22Rv1 (cell line): ENCODE data around the gene SNF8.

ENCODE experiments used
- CTCF ChIP-seq: fragments of 450-650 bp; IDR thresholded peaks from 2 replicates; pipeline ENCODE4 v1.5.1; 2017; ENCODE audit warnings: mild to moderate bottlenecking
- ZFX ChIP-seq: fragments of 450-650 bp; IDR thresholded peaks from 2 replicates; pipeline ENCODE4 v1.6.1; 2017; ENCODE audit warnings: antibody characterized with exemption, borderline replicate concordance

- TF ChIP-seq CTCF (no peak), ZFX (no peak)
Measured at GRCh38 chr17:48990882-48991357, 46.3 kb upstream of the SNF8 start.
